Effector CD4-positive, alpha-beta T cell (primary cell): ENCODE results near the gene CATSPERD.
"Not testable (repeated sequence)": the region's sequence is repeated elsewhere in the genome, so short reads cannot be mapped to it uniquely, and the experiment has no call there.

Source experiments
- DNase-seq: peaks from one replicate; pipeline ENCODE4 v3.0.0-alpha.2; 2020

Gene CATSPERD

GRCh38 chr19:5686326-5686646 is 34.2 kb upstream of the CATSPERD start:
- no peak for DNase-seq

- DNase-seq = peak; percentile 90
Measured at GRCh38 chr19:5686647-5687359, 33.6 kb upstream of the CATSPERD start.

- no peak for DNase-seq
Measured at GRCh38 chr19:5687360-5688198, 32.9 kb upstream of the CATSPERD start.

- DNase-seq = not testable (repeated sequence)
Measured at GRCh38 chr19:5688262-5688881, 32.1 kb upstream of the CATSPERD start.

GRCh38 chr19:5690125-5690954 is 30.1 kb upstream of the CATSPERD start, which contains the start of gene RPL36:
TSS of gene RPL36 (plus strand) at chr19:5690295. CDS start at chr19:5690508, 213 bp downstream.
- peak; percentile 99 for DNase-seq

GRCh38 chr19:5690955-5691821 is 29.2 kb upstream of the CATSPERD start:
- peak; percentile 20 for DNase-seq

GRCh38 chr19:5691822-5692722 is 28.4 kb upstream of the CATSPERD start:
- no peak for DNase-seq

- no peak for DNase-seq
Measured at GRCh38 chr19:5692723-5693194, 27.7 kb upstream of the CATSPERD start.

- no peak for DNase-seq
Measured at GRCh38 chr19:5693195-5694166, 27.0 kb upstream of the CATSPERD start.

- no peak for DNase-seq
Measured at GRCh38 chr19:5694167-5694955, 26.1 kb upstream of the CATSPERD start.

- DNase-seq = no peak
Measured at GRCh38 chr19:5694956-5695648, 25.3 kb upstream of the CATSPERD start.

- DNase-seq = no peak
Measured at GRCh38 chr19:5695649-5696195, 24.7 kb upstream of the CATSPERD start.

GRCh38 chr19:5696196-5697021 is 24.0 kb upstream of the CATSPERD start:
- no peak for DNase-seq

GRCh38 chr19:5697022-5697889 is 23.2 kb upstream of the CATSPERD start:
- no peak for DNase-seq

- no peak for DNase-seq
Measured at GRCh38 chr19:5697890-5698634, 22.4 kb upstream of the CATSPERD start.
